Hematopoietic multipotent progenitor cell (in vitro differentiated cells): ENCODE data around the gene APOL3. TPM values are rescaled to one million over a fixed set of nuclear protein-coding genes. Genes with fewer than 3 reads are reported as not detected.
"Not testable (repeated sequence)": the region's sequence is repeated elsewhere in the genome, so short reads cannot be mapped to it uniquely, and the experiment has no call there.

Experiments
- DNase-seq, 3 donors: peaks; one replicate each; pipeline ENCODE4 v3.0.0-alpha.2; 2011 to 2015; ENCODE audit warnings: low read depth in 2 of 3, low spot score in 2 of 3
- total RNA-seq: library from RNA; depleted of rRNA; stranded (reverse); fragments of >200 nt; gene quantifications from one replicate; pipeline ENCODE4 v1.2.3, GENCODE V29; 2012

Gene APOL3
- total RNA-seq, 1 donor, result 69.5 TPM

DNA sequence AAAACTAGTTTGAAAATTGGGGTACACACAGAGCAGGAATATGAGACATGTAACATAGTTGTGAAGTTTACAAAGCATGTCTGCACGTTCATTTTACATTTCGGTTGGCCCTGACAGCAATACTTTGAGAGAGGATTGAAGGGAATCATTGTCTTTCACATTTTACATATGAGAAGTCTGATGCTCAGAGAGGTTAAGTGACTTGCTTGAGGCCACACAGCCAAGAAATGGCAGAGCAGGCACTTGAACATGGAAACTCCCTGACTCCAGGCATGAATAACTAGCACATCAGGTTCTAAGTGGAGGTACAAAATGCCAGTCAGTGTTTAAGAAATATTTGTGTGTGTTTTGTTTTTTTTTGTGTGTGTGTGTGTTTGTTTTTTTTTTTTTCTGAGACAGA lies 53.6 kb downstream of the APOL3 start:
- no peak for DNase-seq

DNA sequence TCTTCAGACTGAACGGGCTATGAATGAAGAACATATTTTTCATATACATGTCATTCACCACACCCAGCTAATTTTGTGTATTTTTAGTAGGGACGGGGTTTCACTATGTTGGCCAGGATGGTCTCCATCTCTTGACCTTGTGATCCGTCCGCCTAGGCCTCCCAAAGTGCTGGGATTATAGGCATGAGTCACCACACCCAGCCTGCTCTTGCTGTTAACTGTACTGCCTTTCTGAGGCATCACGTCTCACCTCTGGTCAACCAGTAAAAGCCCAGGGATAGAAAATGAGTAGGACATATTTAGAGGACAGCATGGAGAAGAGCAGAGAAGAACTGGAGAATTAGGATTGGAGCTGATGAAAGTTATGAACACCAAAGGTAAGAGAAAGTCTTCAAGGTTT lies 55.6 kb downstream of the APOL3 start:
- DNase-seq, result no peak

DNA sequence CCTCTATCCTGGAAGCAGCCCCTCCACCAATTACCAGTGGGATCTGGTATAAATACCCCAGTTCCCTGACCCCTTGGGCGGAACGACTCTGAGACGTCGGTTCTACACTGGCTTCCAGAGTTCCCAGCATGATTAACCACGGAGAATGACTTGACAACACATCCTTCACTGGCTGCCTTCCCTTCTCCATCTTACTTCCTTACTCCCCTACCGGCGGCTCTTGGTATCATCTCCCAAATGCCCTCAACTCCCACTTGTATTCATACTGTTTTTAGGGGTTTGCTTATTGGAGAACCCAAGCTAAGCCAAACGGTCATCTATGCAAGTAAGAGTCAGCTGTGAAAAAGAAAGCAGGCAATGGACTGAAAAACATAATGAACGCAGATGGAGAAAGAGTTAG lies 56.1 kb downstream of the APOL3 start:
- no peak for DNase-seq

DNA sequence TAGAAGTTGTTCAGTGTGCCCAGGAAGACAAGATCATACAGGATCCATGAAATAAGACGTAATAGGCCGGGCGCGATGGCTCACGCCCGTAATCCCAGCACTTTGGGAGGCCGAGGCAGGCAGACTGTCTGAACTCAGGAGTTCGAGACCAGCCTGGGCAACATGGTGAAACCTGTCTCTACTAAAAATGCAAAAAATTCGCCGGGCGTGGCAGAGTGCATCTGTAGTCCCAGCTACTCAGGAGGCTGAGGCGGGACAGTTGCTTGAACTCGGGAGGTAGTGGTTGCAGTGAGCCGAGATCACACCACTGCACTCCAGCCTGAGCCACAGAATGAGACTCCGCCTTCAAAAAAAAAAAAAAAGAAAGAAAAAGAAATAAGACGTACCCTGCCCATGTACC lies 56.7 kb downstream of the APOL3 start:
- no peak for DNase-seq

DNA sequence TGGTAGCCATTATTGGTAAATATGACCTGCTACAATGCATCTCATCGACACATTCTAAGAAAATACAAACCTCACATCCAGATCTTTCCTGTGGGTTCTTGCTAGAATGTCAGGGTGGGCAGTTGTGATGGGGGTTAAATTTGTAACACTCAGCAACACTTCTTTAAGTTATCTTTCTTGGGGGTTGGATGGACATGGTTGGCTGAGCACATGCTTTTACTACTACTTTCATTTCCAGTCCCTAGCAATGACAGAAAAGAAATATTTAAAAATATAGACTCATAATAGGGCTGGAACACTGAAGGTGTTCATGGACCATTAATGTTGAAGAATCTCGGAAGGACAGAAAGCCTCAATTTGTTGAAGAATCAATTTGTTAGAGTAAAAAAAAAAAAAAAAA lies 57.6 kb downstream of the APOL3 start:
- DNase-seq, result no peak

DNA sequence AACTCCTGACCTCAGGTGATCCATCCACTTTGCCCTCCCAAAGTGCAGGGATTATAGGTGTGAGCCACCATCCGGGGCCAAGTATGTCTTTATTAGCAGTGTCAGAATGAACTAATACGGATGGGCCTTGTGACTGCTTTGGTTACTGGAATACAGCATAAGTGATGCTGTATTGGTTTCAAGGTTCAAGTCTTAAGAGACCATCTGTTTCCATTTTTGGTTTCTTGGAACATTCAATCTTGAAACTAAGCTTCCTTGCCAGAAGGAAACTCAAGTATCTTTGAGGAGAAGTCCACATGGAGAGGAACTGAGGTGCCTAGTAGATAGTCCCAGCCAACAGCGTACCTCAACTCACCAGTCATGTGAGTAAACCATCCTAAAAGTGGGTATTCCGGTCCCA lies 58.8 kb downstream of the APOL3 start:
- no peak for DNase-seq

DNA sequence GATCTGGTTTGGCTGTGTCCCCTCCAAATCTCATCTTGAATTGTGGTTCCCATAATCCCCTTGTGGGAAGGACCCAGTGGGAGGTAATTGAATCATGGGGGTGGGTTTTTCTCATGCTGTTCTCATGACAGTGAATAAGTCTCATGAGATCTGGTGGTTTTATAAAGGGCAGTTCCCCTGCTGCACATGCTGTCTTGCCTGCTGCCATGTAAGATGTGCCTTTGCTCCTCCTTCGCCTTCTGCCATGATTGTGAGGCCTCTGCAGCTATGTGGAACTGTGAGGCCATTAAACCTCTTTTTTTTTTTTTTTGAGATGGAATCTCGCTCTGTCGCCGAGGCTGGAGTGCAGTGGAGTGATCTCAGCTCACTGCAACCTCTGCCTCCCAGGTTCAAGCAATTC lies 59.6 kb downstream of the APOL3 start:
- DNase-seq, result not testable (repeated sequence)

DNA sequence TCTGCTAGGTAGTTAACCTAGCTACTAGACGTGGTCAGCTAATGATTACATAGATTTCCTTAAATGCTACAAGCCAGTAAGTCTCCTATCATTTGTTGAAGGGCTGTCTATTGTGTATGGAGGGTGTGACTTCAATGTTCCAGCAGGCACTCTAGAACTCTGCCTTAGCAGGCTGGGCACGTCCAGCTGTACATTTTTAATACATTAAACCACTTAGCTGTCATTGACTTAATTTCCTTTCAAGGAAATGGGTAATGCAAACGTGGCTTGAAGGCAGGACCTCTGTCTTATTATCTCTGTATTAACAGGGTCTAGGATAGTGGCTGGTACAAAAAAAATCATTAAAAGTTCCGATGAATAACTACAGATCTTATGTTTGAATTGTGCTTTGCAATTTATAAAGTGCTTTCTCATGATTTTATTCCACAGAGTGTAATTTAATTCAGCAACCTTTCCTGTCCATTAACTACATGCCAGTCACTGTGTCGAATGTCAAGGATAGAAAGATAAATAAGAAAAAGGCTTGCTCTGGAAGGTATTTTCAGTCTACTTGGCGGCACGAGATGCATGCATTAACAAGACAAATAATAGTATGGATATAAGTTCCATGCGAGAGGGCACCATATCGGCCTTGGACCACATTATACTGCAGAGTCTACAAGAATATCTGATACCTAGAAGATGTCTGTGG lies 60.3 kb downstream of the APOL3 start:
- DNase-seq, result no peak

DNA sequence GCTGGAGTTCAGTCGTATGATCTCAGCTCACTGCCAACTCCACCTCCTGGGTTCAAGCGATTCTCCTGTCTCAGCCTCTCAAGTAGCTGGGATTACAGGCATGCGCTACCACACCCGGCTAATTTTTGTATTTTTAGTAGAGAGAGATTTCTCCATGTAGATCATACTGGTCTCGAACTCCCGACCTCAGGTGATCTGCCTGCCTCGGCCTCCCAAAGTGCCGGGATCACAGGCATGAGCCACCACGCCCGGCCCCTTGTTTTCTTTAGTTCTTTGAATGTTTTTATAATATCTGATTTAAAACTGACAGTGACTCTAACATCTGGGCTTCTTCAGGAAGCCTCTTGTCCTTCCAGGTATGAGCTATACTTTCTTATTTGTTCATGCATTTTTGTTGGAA lies 61.0 kb downstream of the APOL3 start:
- not testable (repeated sequence) for DNase-seq

DNA sequence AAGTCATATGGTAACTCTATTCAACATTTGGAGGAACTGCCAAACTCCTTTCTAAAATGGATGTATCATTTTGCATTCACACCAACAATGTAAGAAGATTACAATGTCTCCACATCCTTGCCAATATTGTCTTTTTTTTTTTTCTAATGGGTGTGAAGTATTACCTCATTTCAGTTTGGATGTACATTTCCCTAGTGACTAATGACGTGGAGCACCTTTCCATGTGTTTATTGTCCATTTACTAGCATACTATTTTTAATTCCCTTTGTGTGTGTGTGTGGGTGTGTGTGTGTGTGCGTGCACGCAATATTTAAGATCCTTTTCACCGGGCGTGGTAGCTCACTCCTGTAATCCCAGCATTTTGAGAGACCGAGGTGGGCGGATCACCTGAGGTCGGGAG lies 62.7 kb downstream of the APOL3 start:
- DNase-seq, result no peak

DNA sequence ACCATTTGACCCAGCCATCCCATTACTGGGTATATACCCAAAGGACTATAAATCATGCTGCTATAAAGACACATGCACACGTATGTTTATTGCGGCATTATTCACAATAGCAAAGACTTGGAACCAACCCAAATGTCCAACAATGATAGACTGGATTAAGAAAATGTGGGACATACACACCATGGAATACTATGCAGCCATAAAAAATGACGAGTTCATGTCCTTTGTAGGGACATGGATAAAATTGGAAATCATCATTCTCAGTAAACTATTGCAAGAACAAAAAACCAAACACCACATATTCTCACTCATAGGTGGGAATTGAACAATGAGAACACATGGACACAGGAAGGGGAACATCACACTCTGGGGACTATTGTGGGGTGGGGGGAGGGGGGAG lies 69.8 kb downstream of the APOL3 start:
- DNase-seq, result not testable (repeated sequence)

Other genes with a start within 250 kb of the APOL3 start
- 17.8 TPM for gene RBFOX2, start 131.9 kb downstream of the APOL3 start, total RNA-seq
- gene APOL4, start 41.1 kb upstream of the APOL3 start, total RNA-seq, result 5.1 TPM
- gene APOL2, start 78.8 kb upstream of the APOL3 start, total RNA-seq, result 53.9 TPM
- gene APOL1, start 92.4 kb upstream of the APOL3 start, total RNA-seq, result 15.6 TPM
- 329 TPM for gene MYH9, start 227.2 kb upstream of the APOL3 start, total RNA-seq